HepG2 (cell line): Measurements from ENCODE around the gene CRTC2. TPM values are rescaled to one million over a fixed set of nuclear protein-coding genes. Genes with fewer than 3 reads are reported as not detected.

Source experiments
- ATAC-seq: fragments of 200-7000 bp; cut with Tn5 transposase; 3 replicates; pipeline ENCODE4 v1.9.1; 2020; ENCODE audit warnings: mild to moderate bottlenecking, moderate library complexity
- BruUV-seq: library from RNA; stranded (reverse); fragments of 400-500 nt; replicated peaks from 2 replicates; lab custom pipeline; 2021; lab: Mats Ljungman, UMichigan
- CTCF ChIA-PET: fragments of 300-600 bp; formaldehyde crosslinking; extraction: SDS; loops from one replicate; lab custom pipeline; 2021; ENCODE audit warnings: low total read pairs, inconsistent platforms, low intra/inter-chr PET ratio; lab: Yijun Ruan, JAX
- POLR2A ChIA-PET: fragments of 350-600 bp; sonication (Branson Sonifier 250); formaldehyde crosslinking; loops from one replicate; lab custom pipeline; 2020; ENCODE audit warnings: antibody characterized with exemption, inconsistent platforms; lab: Yijun Ruan, JAX
- DNase-seq: peaks from one replicate; pipeline ENCODE4 v3.0.0-alpha.2; 2015; ENCODE audit warnings: low spot score
- FAIRE-seq: peaks from 3 replicates; lab custom pipeline; 2011; peaks lifted over from hg19 to GRCh38; lab: Jason Lieb, UNC
- H2AFZ ChIP-seq: one replicate; pipeline ENCODE4 v1.6.1; 2011; ENCODE audit warnings: low read length, inconsistent platforms
- H3K27ac ChIP-seq: fragments of 300-600 bp; 3 replicates; pipeline ENCODE4 v1.8.0; 2011; ENCODE audit warnings: mixed run types, mild to moderate bottlenecking, mixed read lengths, low read length, inconsistent platforms; ENCODE audit not compliant: insufficient read depth; ENCODE audit errors: extremely low read length
- H3K27me3 ChIP-seq, 2 experiments: fragments of 200-600 bp in 1 of 2; 2 replicates in 1 of 2; 3 replicates in 1 of 2; pipeline versions ENCODE4 v1.6.0 to v1.8.0; 2011; ENCODE audit warnings: low read length in 2 of 2, mild to moderate bottlenecking in 2 of 2, moderate library complexity in 2 of 2, inconsistent platforms in 1 of 2; ENCODE audit not compliant: insufficient read depth in 2 of 2, control insufficient read depth in 1 of 2
- H3K36me3 ChIP-seq, 2 experiments: fragments of 200-600 bp in 1 of 2; replicated peaks in 1 of 2; 2 replicates in 1 of 2; 3 replicates in 1 of 2; pipeline versions ENCODE4 v1.5.1 to v1.8.0; 2011; ENCODE audit warnings: low read length in 2 of 2, inconsistent platforms in 1 of 2; ENCODE audit not compliant: insufficient read depth in 2 of 2, control insufficient read depth in 1 of 2
- H3K4me1 ChIP-seq: 2 replicates; pipeline ENCODE4 v1.5.1; 2012; ENCODE audit warnings: low read length, inconsistent platforms; ENCODE audit not compliant: insufficient read depth
- H3K4me2 ChIP-seq: 2 replicates; pipeline ENCODE4 v1.6.0; 2011; ENCODE audit warnings: low read depth, low read length, inconsistent platforms
- H3K4me3 ChIP-seq, 3 experiments: fragments of 200-600 bp in 1 of 3; sonication (generic), shearing (Covaris generic) in 1 of 3; replicated peaks in 1 of 3; 2 replicates each; pipeline ENCODE4 v1.5.1; 2011 to 2016; ENCODE audit warnings: low read length in 3 of 3, inconsistent platforms in 2 of 3, low read depth in 2 of 3, mild to moderate bottlenecking in 2 of 3, control low read depth in 1 of 3, mixed read lengths in 1 of 3; ENCODE audit not compliant: insufficient read depth in 1 of 3
- H3K79me2 ChIP-seq: one replicate; pipeline ENCODE4 v1.6.1; 2011; ENCODE audit warnings: low read length, inconsistent platforms; ENCODE audit not compliant: insufficient read depth
- H3K9ac ChIP-seq: 2 replicates; pipeline ENCODE4 v1.6.0; 2011; ENCODE audit warnings: mild to moderate bottlenecking, low read depth, low read length, inconsistent platforms; ENCODE audit not compliant: insufficient read depth
- H3K9me3 ChIP-seq: 2 replicates; pipeline ENCODE4 v1.5.1; 2012; ENCODE audit warnings: mild to moderate bottlenecking, low read length
- H4K20me1 ChIP-seq: 2 replicates; pipeline ENCODE4 v1.6.0; 2011; ENCODE audit warnings: inconsistent platforms, mild to moderate bottlenecking, low read length, moderate library complexity; ENCODE audit not compliant: insufficient read depth
- CCDC6 ChIP-seq: sonication (generic); formaldehyde crosslinking; IDR thresholded peaks from 2 replicates; pipeline ENCODE4 v1.8.1; 2022; ENCODE audit warnings: mild to moderate bottlenecking, missing genetic modification reagents, moderate library complexity
- CENPBD1 ChIP-seq: sonication (generic); formaldehyde crosslinking; IDR thresholded peaks from 2 replicates; pipeline ENCODE4 v1.8.0; 2022; ENCODE audit warnings: missing genetic modification reagents, low read depth, mild to moderate bottlenecking, borderline replicate concordance
- DDIT3 ChIP-seq: sonication (generic); formaldehyde crosslinking; IDR thresholded peaks from 2 replicates; pipeline ENCODE4 v1.4.0; 2020; ENCODE audit warnings: mild to moderate bottlenecking, missing genetic modification reagents
- MLXIP ChIP-seq: sonication (generic); formaldehyde crosslinking; IDR thresholded peaks from 2 replicates; pipeline ENCODE4 v1.9.0; 2021; ENCODE audit warnings: missing genetic modification reagents, borderline replicate concordance
- NR2F1 ChIP-seq, 2 experiments: fragments of 450-650 bp in 1 of 2; formaldehyde crosslinking in 1 of 2; IDR thresholded peaks; 2 replicates each; pipeline versions ENCODE4 v1.5.0 to v1.6.1; 2016 to 2020; ENCODE audit warnings: mild to moderate bottlenecking in 1 of 2, missing compliant biosample characterization in 1 of 2, missing genetic modification reagents in 1 of 2, moderate library complexity in 1 of 2
- RBFOX2 ChIP-seq: fragments of 200-400 bp; formaldehyde crosslinking; IDR thresholded peaks from 2 replicates; pipeline ENCODE4 v1.6.1; 2017; ENCODE audit warnings: low read depth, mild to moderate bottlenecking, low read length
- TBL1XR1 ChIP-seq: fragments of 150-350 bp; IDR thresholded peaks from 2 replicates; pipeline ENCODE4 v1.6.1; 2014; ENCODE audit warnings: borderline replicate concordance, low read length; ENCODE audit not compliant: partially characterized antibody
- ZBTB8A ChIP-seq: sonication (generic); formaldehyde crosslinking; IDR thresholded peaks from 2 replicates; pipeline ENCODE4 v1.4.0; 2020; ENCODE audit warnings: mild to moderate bottlenecking, low read depth, missing genetic modification reagents, borderline replicate concordance
- ZC3H13 ChIP-seq: sonication (generic); formaldehyde crosslinking; IDR thresholded peaks from 2 replicates; pipeline ENCODE4 v1.8.1; 2023; ENCODE audit warnings: mild to moderate bottlenecking, missing genetic modification reagents, moderate library complexity
- ZNF713 ChIP-seq: sonication (generic); formaldehyde crosslinking; IDR thresholded peaks from 2 replicates; pipeline ENCODE4 v1.4.0; 2020; ENCODE audit warnings: mild to moderate bottlenecking, missing genetic modification reagents
- WGBS: methylation state at CpG from one replicate; pipeline ENCODE4 v1.1.6; 2017; ENCODE audit warnings: low lambda C conversion rate; 5-methylcytosine and 5-hydroxymethylcytosine counted together
- in situ Hi-C: cut with HindIII; loops from 2 replicates; pipeline ENCODE4 v1.10.0; 2017; ENCODE audit warnings: low pct_unique_long_range_greater_than_20kb; ENCODE audit not compliant: extremely low pct_ligation_motif_present
- intact Hi-C: fragments of 100-400 bp; cut with micrococcal nuclease; formaldehyde crosslinking; loops from one replicate; pipeline ENCODE4 v1.10.0; 2022; ENCODE audit not compliant: unreplicated experiment
- polyA plus RNA-seq, 8 experiments: library from polyadenylated mRNA; depleted of rRNA in 3 of 8; stranded (reverse) in 7 of 8; unstranded in 1 of 8; fragments of >200 nt; fragmentation: Illumina TruSeq in 4 of 8; extraction: Trizol in 4 of 8; gene quantifications; 2 replicates each; pipeline versions ENCODE4 v1.2.1 to v1.2.3, GENCODE V29; 2011 to 2016; ENCODE audit warnings: low read depth in 4 of 8, missing spikeins in 1 of 8, mixed read lengths in 1 of 8; ENCODE audit not compliant: insufficient read depth in 1 of 8
- total RNA-seq, 5 experiments: library from RNA; depleted of rRNA; stranded (reverse); fragments of >200 nt; fragmentation: Illumina TruSeq; extraction: Trizol; gene quantifications; 2 replicates each; pipeline ENCODE4 v1.2.3, GENCODE V29; 2016; ENCODE audit warnings: low read depth in 1 of 5

Gene CRTC2
- total and polyA plus RNA-seq, 2 of the 13 experiments (the other 11 are each of a cell fraction or from before 2014, with no cell fraction given), result 6.1 to 26.7 TPM

GRCh38 chr1:153991806-153992205 lies 33.4 kb upstream of the CRTC2 start:
- H4K20me1 ChIP-seq, result peaks cover 12% of the 10 kb centered on the region
- FAIRE-seq (no peak), DNase-seq (no peak), ATAC-seq (no peak)
- peaks cover 39% of the 10 kb centered on the region for H3K4me1 ChIP-seq
- H3K36me3 ChIP-seq, result peaks cover 2 to 16% of the 10 kb centered on the region in 2 experiments; a peak in 4 of 5 replicates
- 91% methylated on average over 2 of the region's 2 CpGs for WGBS
- peak overlapping the region; percentile 76 for H3K4me2 ChIP-seq
- H3K4me3 ChIP-seq, result peak overlapping the region; percentile 77 to 97 (median 94); a peak in 5 of 6 replicates
- H3K9me3 ChIP-seq, result no peaks in the 10 kb centered on the region
- no peak overlapping the region for H2AFZ ChIP-seq
- peaks cover 16% of the 10 kb centered on the region for H3K79me2 ChIP-seq
- POLR2A ChIA-PET, result interaction anchor here (1.8 to 2.8 kb wide), 2 partner anchors 9 to 45 kb away, joined by 21 to 30 read pairs; partner anchors contain the start of gene DENND4B
- intact Hi-C loops (no loop called here), in situ Hi-C loops (no loop called here)
- peak overlapping the region; percentile 98 for H3K9ac ChIP-seq
- H3K27ac ChIP-seq, result peak overlapping the region; percentile 1
- no peak for TF ChIP-seq DDIT3
- peak; percentile 64 for TF ChIP-seq RBFOX2
- no peak for TF ChIP-seq TBL1XR1
- TF ChIP-seq CENPBD1 (CRISPR knock-in tag), result no peak
- BruUV-seq, result no TSS peak
- no peaks in the 10 kb centered on the region; a peak in 1 of 5 replicates for H3K27me3 ChIP-seq
- CTCF ChIA-PET, result no interaction called here

DNA sequence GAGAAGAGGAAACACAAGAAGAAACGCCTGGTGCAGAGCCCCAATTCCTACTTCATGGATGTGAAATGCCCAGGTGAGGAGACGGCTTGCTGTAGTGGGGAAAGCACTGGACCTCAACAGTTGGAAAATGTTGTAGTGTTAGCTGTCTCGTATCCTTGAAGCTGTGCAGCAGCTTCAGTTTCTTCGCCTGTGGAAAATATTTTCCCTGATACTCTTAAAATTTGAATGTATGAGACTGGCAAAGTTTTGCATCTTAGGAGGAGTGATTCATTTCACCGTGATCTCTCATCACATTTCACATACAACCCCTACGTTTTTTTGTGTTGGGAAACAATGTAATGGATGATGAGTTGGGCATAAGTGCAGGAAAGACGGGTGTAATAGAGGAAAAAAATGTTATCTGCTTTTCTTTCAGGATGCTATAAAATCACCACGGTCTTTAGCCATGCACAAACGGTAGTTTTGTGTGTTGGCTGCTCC lies 32.8 kb upstream of the CRTC2 start:
- CTCF ChIA-PET, result no interaction called here
- intact Hi-C loops (no loop called here), in situ Hi-C loops (no loop called here)
- FAIRE-seq (no peak), ATAC-seq (no peak), DNase-seq (no peak)
- Histone ChIP-seq H3K27me3 (no peaks in the 10 kb centered on the region; a peak in 1 of 5 replicates), H4K20me1 (peaks cover 12% of the 10 kb centered on the region), H3K27ac (peak overlapping the region; percentile 85), H3K79me2 (peaks cover 16% of the 10 kb centered on the region), H3K36me3 (peaks cover 2 to 16% of the 10 kb centered on the region in 2 experiments; a peak in 4 of 5 replicates), H3K4me3 (peak overlapping the region; percentile 77 to 97 (median 94)), H3K4me2 (peak overlapping the region; percentile 76), H3K4me1 (peaks cover 33% of the 10 kb centered on the region), H3K9me3 (no peaks in the 10 kb centered on the region), H2AFZ (no peak overlapping the region), H3K9ac (peak overlapping the region; percentile 98)
- BruUV-seq, result TSS peak; percentile 88
- WGBS, result 4% methylated on average over 9 of the region's 9 CpGs
- POLR2A ChIA-PET, result interaction anchor here (0.9 to 7.5 kb wide), 23 partner anchors 10 to 383 kb away, joined by 3 to 92 read pairs (median 10); partner anchors contain the start of genes CHTOP, CREB3L4, CRTC2 and DENND4B
- TF ChIP-seq ZNF713 (CRISPR knock-in tag) (peak; percentile 77; the same call in 1 of the 2 replicates), NR2F1 (CRISPR knock-in tag; IDR thresholded peaks at IDR 0.05) (no peak), ZC3H13 (CRISPR knock-in tag) (0 out of 2 replicates have a peak, but pooled peaks have one; percentile 16), CCDC6 (CRISPR knock-in tag) (0 out of 2 replicates have a peak, but pooled peaks have one; percentile 31), MLXIP (no peak), ZBTB8A (0 out of 2 replicates have a peak, but pooled peaks have one; percentile 8)
